ENCODE measurements around the gene TEKT1.
"Not testable (repeated sequence)": the region's sequence is repeated elsewhere in the genome, so short reads cannot be mapped to it uniquely, and the experiment has no call there.

TEKT1 gene

DNA sequence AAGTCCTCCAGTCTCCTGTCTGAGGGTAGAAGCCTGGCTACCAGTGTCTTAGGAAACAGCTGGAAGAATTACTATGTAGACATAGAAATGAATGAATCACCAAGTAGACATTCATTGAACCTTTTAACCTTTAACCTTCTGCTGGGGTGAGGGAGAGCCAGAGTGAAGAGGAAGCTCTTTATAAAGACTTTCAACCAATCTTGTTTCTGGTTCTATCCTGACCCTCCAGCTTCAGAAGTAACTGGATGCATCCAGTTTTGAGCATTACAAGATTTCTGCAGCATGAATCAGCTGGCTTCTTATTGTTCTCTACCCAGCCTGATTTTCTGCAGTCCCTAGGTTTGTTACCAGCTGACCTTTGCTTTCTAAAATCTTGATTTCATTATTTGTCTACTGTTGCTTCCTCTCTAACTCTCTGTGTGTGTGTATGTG lies 8.5 kb downstream of the TEKT1 start:
- TF ChIP-seq, protein P1, sequence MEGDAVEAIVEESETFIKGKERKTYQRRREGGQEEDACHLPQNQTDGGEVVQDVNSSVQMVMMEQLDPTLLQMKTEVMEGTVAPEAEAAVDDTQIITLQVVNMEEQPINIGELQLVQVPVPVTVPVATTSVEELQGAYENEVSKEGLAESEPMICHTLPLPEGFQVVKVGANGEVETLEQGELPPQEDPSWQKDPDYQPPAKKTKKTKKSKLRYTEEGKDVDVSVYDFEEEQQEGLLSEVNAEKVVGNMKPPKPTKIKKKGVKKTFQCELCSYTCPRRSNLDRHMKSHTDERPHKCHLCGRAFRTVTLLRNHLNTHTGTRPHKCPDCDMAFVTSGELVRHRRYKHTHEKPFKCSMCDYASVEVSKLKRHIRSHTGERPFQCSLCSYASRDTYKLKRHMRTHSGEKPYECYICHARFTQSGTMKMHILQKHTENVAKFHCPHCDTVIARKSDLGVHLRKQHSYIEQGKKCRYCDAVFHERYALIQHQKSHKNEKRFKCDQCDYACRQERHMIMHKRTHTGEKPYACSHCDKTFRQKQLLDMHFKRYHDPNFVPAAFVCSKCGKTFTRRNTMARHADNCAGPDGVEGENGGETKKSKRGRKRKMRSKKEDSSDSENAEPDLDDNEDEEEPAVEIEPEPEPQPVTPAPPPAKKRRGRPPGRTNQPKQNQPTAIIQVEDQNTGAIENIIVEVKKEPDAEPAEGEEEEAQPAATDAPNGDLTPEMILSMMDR (IDR thresholded peaks at IDR 0.05; ENCODE audit: insufficient read depth, low read length, poor library complexity, severe bottlenecking), result no peak
- no peak overlapping the region for H3K4me3 ChIP-seq (replicated peaks; ENCODE audit: low read depth, low read length)
- no peaks in the 10 kb centered on the region for H3K27me3 ChIP-seq (replicated peaks; ENCODE audit: control insufficient read depth, insufficient read depth, low read length)
- H3K36me3 ChIP-seq (ENCODE audit: control insufficient read depth, insufficient read depth, low read length), result no peaks in the 10 kb centered on the region
- no peak for DNase-seq (ENCODE audit: extremely low read depth, insufficient read length)

DNA sequence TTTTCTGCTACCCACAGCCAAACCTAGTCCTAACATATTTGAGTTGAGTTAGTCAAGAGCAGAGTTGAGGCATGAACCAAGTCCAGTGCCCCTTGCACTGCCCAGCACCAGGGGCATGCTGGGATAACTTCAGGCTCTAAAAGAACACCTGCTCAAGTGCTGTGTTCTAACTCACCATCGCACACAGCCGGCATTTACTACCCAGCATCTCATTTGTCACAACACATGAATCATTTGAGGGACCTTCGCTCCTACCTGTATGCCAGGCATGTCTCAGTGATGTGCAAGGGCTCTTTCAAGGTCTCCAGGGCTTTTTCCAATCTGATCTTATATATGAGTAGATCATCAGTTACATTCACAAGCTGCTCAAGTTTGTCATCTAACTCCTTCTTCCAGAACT lies 12.6 kb downstream of the TEKT1 start:
- H3K4me3 ChIP-seq (replicated peaks; ENCODE audit: low read depth, low read length), result no peak overlapping the region
- TF ChIP-seq, protein P1 (IDR thresholded peaks at IDR 0.05; ENCODE audit: insufficient read depth, low read length, poor library complexity, severe bottlenecking), result no peak
- DNase-seq (ENCODE audit: extremely low read depth, insufficient read length), result no peak
- H3K36me3 ChIP-seq (ENCODE audit: control insufficient read depth, insufficient read depth, low read length), result no peaks in the 10 kb centered on the region
- no peaks in the 10 kb centered on the region for H3K27me3 ChIP-seq (replicated peaks; ENCODE audit: control insufficient read depth, insufficient read depth, low read length)

DNA sequence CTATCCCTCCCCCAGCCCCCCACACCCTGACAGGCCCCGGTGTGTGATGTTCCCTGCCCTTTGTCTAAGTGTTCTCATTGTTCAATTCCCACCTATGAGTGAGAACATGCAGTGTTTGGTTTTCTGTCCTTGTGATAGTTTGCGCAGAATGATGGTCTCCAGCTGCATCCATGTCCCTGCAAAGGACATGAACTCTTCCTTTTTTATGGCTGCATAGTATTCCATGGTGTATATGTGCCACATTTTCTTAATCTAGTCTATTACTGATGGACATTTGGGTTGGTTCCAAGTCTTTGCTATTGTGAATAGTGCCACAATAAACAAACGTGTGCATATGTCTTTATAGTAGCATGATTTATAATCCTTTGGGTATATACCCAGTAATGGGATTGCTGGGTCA lies 15.2 kb downstream of the TEKT1 start:
- not testable (repeated sequence) for H3K27me3 ChIP-seq (replicated peaks; ENCODE audit: control insufficient read depth, insufficient read depth, low read length); H3K36me3 ChIP-seq (ENCODE audit: control insufficient read depth, insufficient read depth, low read length); DNase-seq (ENCODE audit: extremely low read depth, insufficient read length); H3K4me3 ChIP-seq (replicated peaks; ENCODE audit: low read depth, low read length)

DNA sequence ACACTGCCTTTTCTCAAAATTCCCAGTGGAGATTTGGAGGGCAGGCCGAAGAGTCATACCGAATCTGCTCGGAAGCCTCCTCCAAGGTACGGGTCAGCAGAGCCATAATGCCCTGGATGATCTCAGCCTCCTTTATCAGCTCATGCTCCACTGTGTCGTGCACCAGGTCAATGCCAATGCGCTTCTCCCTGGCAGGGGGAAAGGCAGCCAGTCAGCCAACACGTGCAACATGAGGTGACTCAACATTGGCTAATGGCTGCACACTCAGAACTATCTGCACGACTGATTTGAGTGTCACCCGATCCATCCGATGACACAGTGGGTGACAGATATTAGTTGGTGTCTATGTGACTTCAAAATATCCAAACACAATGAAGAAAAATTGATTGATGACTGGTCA lies 15.8 kb downstream of the TEKT1 start:
- H3K4me3 ChIP-seq (replicated peaks; ENCODE audit: low read depth, low read length), result no peak overlapping the region
- DNase-seq (ENCODE audit: extremely low read depth, insufficient read length), result no peak
- no peaks in the 10 kb centered on the region for H3K27me3 ChIP-seq (replicated peaks; ENCODE audit: control insufficient read depth, insufficient read depth, low read length)
- TF ChIP-seq, protein P1 (IDR thresholded peaks at IDR 0.05; ENCODE audit: insufficient read depth, low read length, poor library complexity, severe bottlenecking), result no peak
- H3K36me3 ChIP-seq (ENCODE audit: control insufficient read depth, insufficient read depth, low read length), result no peaks in the 10 kb centered on the region

DNA sequence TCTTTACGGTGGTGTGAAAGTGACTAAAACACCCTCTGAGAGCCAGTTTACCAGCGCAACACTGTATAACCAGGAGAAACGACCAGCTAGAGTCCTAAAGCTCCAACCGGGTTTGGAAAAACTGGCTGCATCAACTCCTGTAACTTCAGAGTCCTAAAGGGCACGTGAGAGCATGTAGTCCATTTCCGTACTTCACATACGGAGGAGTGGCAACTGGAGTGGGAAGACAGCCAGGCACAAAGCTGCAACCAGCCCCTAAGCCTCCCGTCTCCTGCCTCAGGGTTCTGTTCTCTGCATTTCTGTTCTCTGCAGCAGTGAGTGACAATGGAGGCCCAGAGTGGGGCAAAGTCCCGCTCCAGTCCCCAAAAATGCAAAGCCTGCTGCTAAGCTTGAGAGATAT lies 19.2 kb downstream of the TEKT1 start:
- no peaks in the 10 kb centered on the region for H3K27me3 ChIP-seq (replicated peaks; ENCODE audit: control insufficient read depth, insufficient read depth, low read length)
- no peaks in the 10 kb centered on the region for H3K36me3 ChIP-seq (ENCODE audit: control insufficient read depth, insufficient read depth, low read length)
- H3K4me3 ChIP-seq (replicated peaks; ENCODE audit: low read depth, low read length), result no peak overlapping the region
- DNase-seq (ENCODE audit: extremely low read depth, insufficient read length), result no peak
- TF ChIP-seq, protein P1 (IDR thresholded peaks at IDR 0.05; ENCODE audit: insufficient read depth, low read length, poor library complexity, severe bottlenecking), result no peak

DNA sequence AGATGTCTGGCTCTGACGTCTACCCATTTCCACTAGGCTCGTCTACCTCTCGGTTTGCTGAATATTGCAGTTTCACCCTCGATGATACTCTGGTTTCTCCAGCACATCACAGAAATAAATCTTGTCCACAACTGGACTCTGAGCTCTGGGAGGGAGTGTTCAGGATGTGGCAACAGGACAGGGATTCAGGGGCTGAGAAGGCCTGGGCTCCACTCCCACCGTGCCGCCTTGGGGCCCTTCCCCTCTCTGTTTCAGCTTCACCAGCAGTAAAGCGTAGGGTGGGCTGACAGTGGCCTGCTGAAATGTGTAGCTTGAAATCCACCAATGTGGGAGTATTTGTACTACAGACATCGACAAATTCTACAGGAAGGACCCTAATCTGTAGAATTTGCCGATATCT lies 20.0 kb downstream of the TEKT1 start:
- Histone ChIP-seq H3K27me3 (replicated peaks; ENCODE audit: control insufficient read depth, insufficient read depth, low read length) (no peaks in the 10 kb centered on the region), H3K4me3 (replicated peaks; ENCODE audit: low read depth, low read length) (no peak overlapping the region), H3K36me3 (ENCODE audit: control insufficient read depth, insufficient read depth, low read length) (no peaks in the 10 kb centered on the region)
- TF ChIP-seq, protein P1 (IDR thresholded peaks at IDR 0.05; ENCODE audit: insufficient read depth, low read length, poor library complexity, severe bottlenecking), result no peak
- DNase-seq (ENCODE audit: extremely low read depth, insufficient read length), result no peak

All from GM06990 (cell line).